ENCODE data around the gene SOBP.

The SOBP gene

GRCh38 chr6:107704347-107705013, 214.6 kb downstream of the SOBP start:
- Histone ChIP-seq H3K18ac (ENCODE audit: low read depth in 1 of 2, low read length in 2 of 2) (no peak overlapping the region), H3K23ac (ENCODE audit: low read length in 2 of 2) (no peak overlapping the region), H3K4me1 (ENCODE audit: control insufficient read depth, insufficient read depth, low read depth, low read length) (no peaks in the 10 kb centered on the region), H2BK5ac (ENCODE audit: low read depth, low read length, poor library complexity, severe bottlenecking) (no peak overlapping the region), H4K91ac (ENCODE audit: low read length) (no peak overlapping the region), H3K4me3 (ENCODE audit: insufficient read depth in 1 of 2, low read depth in 1 of 2, low read length in 2 of 2) (peak overlapping the region in 1 of 2 experiments; percentile 45), H3K27ac (ENCODE audit: low read length, poor library complexity, severe bottlenecking) (no peak overlapping the region), H2AK5ac (ENCODE audit: low read length, severe bottlenecking) (no peak overlapping the region), H3K4me2 (ENCODE audit: low read length, poor library complexity, severe bottlenecking) (no peak overlapping the region), H3K4ac (ENCODE audit: low read depth in 1 of 2, low read length in 2 of 2) (peak overlapping the region in 1 of 2 experiments; percentile 41), H3K27me3 (ENCODE audit: control insufficient read depth in 1 of 2, insufficient read depth in 1 of 2, low read length in 2 of 2) (peaks cover 0 to 13% of the 10 kb centered on the region in 2 experiments), H2BK12ac (ENCODE audit: low read length in 2 of 2) (peak overlapping the region in 1 of 2 experiments; percentile 18), H3K36me3 (ENCODE audit: control insufficient read depth in 1 of 2, insufficient read depth in 2 of 2, low read depth in 1 of 2, low read length in 2 of 2) (no peaks in the 10 kb centered on the region), H3K9me3 (ENCODE audit: control insufficient read depth, low read length) (no peaks in the 10 kb centered on the region), H3K79me1 (replicated peaks; ENCODE audit: low read length, poor library complexity, severe bottlenecking) (no peaks in the 10 kb centered on the region), H2BK15ac (ENCODE audit: low read depth, poor library complexity, severe bottlenecking) (no peak overlapping the region), H4K8ac (ENCODE audit: low read length) (no peak overlapping the region), H3K9ac (ENCODE audit: low read length) (peak overlapping the region; percentile 71), H3K14ac (ENCODE audit: low read length in 2 of 2) (no peak overlapping the region), H2AFZ (ENCODE audit: low read depth, low read length) (no peak overlapping the region), H2BK120ac (ENCODE audit: low read depth, low read length) (no peak overlapping the region)
- WGBS, result 38% methylated on average over 8 of the region's 8 CpGs
- peak; percentile 50 for DNase-seq

GRCh38 chr6:107706516-107707115, 216.7 kb downstream of the SOBP start:
- peaks cover 0 to 13% of the 10 kb centered on the region in 2 experiments for H3K27me3 ChIP-seq (ENCODE audit: control insufficient read depth in 1 of 2, insufficient read depth in 1 of 2, low read length in 2 of 2)
- H3K4me3 ChIP-seq (ENCODE audit: insufficient read depth in 1 of 2, low read depth in 1 of 2, low read length in 2 of 2), result no peak overlapping the region
- H3K18ac ChIP-seq (ENCODE audit: low read depth in 1 of 2, low read length in 2 of 2), result no peak overlapping the region
- H2BK12ac ChIP-seq (ENCODE audit: low read length in 2 of 2), result no peak overlapping the region
- no peak overlapping the region for H3K27ac ChIP-seq (ENCODE audit: low read length, poor library complexity, severe bottlenecking)
- no peak overlapping the region for H2BK15ac ChIP-seq (ENCODE audit: low read depth, poor library complexity, severe bottlenecking)
- no peaks in the 10 kb centered on the region for H3K4me1 ChIP-seq (ENCODE audit: control insufficient read depth, insufficient read depth, low read depth, low read length)
- H3K14ac ChIP-seq (ENCODE audit: low read length in 2 of 2), result no peak overlapping the region
- H3K9ac ChIP-seq (ENCODE audit: low read length), result no peak overlapping the region
- no peaks in the 10 kb centered on the region for H3K79me1 ChIP-seq (replicated peaks; ENCODE audit: low read length, poor library complexity, severe bottlenecking)
- H2AFZ ChIP-seq (ENCODE audit: low read depth, low read length), result no peak overlapping the region
- no peak overlapping the region for H2BK5ac ChIP-seq (ENCODE audit: low read depth, low read length, poor library complexity, severe bottlenecking)
- H3K36me3 ChIP-seq (ENCODE audit: control insufficient read depth in 1 of 2, insufficient read depth in 2 of 2, low read depth in 1 of 2, low read length in 2 of 2), result no peaks in the 10 kb centered on the region
- no peak overlapping the region for H3K4ac ChIP-seq (ENCODE audit: low read depth in 1 of 2, low read length in 2 of 2)
- 83% methylated on average over 13 of the region's 13 CpGs for WGBS
- H3K9me3 ChIP-seq (ENCODE audit: control insufficient read depth, low read length), result no peaks in the 10 kb centered on the region
- no peak overlapping the region for H2AK5ac ChIP-seq (ENCODE audit: low read length, severe bottlenecking)
- H3K4me2 ChIP-seq (ENCODE audit: low read length, poor library complexity, severe bottlenecking), result no peak overlapping the region
- DNase-seq, result no peak
- H4K91ac ChIP-seq (ENCODE audit: low read length), result no peak overlapping the region
- H2BK120ac ChIP-seq (ENCODE audit: low read depth, low read length), result no peak overlapping the region
- H3K23ac ChIP-seq (ENCODE audit: low read length in 2 of 2), result no peak overlapping the region
- no peak overlapping the region for H4K8ac ChIP-seq (ENCODE audit: low read length)

- H2BK5ac ChIP-seq (ENCODE audit: low read depth, low read length, poor library complexity, severe bottlenecking), result no peak overlapping the region
- H3K4me1 ChIP-seq (ENCODE audit: control insufficient read depth, insufficient read depth, low read depth, low read length), result peaks cover 2% of the 10 kb centered on the region
- no peak overlapping the region for H3K23ac ChIP-seq (ENCODE audit: low read length in 2 of 2)
- peaks cover 0 to 13% of the 10 kb centered on the region in 2 experiments for H3K27me3 ChIP-seq (ENCODE audit: control insufficient read depth in 1 of 2, insufficient read depth in 1 of 2, low read length in 2 of 2)
- no peak overlapping the region for H2BK120ac ChIP-seq (ENCODE audit: low read depth, low read length)
- H4K8ac ChIP-seq (ENCODE audit: low read length), result no peak overlapping the region
- no peak overlapping the region for H2AFZ ChIP-seq (ENCODE audit: low read depth, low read length)
- no peaks in the 10 kb centered on the region for H3K79me1 ChIP-seq (replicated peaks; ENCODE audit: low read length, poor library complexity, severe bottlenecking)
- DNase-seq, result no peak
- no peak overlapping the region for H3K4ac ChIP-seq (ENCODE audit: low read depth in 1 of 2, low read length in 2 of 2)
- no peak overlapping the region for H3K9ac ChIP-seq (ENCODE audit: low read length)
- H3K18ac ChIP-seq (ENCODE audit: low read depth in 1 of 2, low read length in 2 of 2), result no peak overlapping the region
- no peak overlapping the region for H2BK12ac ChIP-seq (ENCODE audit: low read length in 2 of 2)
- no peak overlapping the region for H2AK5ac ChIP-seq (ENCODE audit: low read length, severe bottlenecking)
- H4K91ac ChIP-seq (ENCODE audit: low read length), result no peak overlapping the region
- 89% methylated on average over 17 of the region's 18 CpGs for WGBS
- no peaks in the 10 kb centered on the region for H3K9me3 ChIP-seq (ENCODE audit: control insufficient read depth, low read length)
- H2BK15ac ChIP-seq (ENCODE audit: low read depth, poor library complexity, severe bottlenecking), result no peak overlapping the region
- no peak overlapping the region for H3K14ac ChIP-seq (ENCODE audit: low read length in 2 of 2)
- no peaks in the 10 kb centered on the region for H3K36me3 ChIP-seq (ENCODE audit: control insufficient read depth in 1 of 2, insufficient read depth in 2 of 2, low read depth in 1 of 2, low read length in 2 of 2)
- H3K4me2 ChIP-seq (ENCODE audit: low read length, poor library complexity, severe bottlenecking), result no peak overlapping the region
- no peak overlapping the region for H3K27ac ChIP-seq (ENCODE audit: low read length, poor library complexity, severe bottlenecking)
- no peak overlapping the region for H3K4me3 ChIP-seq (ENCODE audit: insufficient read depth in 1 of 2, low read depth in 1 of 2, low read length in 2 of 2)
Measured at GRCh38 chr6:107707346-107708275, 217.7 kb downstream of the SOBP start.

- Histone ChIP-seq H3K36me3 (ENCODE audit: control insufficient read depth in 1 of 2, insufficient read depth in 2 of 2, low read depth in 1 of 2, low read length in 2 of 2) (no peaks in the 10 kb centered on the region), H3K23ac (ENCODE audit: low read length in 2 of 2) (no peak overlapping the region), H4K91ac (ENCODE audit: low read length) (no peak overlapping the region), H3K27me3 (ENCODE audit: control insufficient read depth in 1 of 2, insufficient read depth in 1 of 2, low read length in 2 of 2) (peaks cover 0 to 13% of the 10 kb centered on the region in 2 experiments), H3K79me1 (replicated peaks; ENCODE audit: low read length, poor library complexity, severe bottlenecking) (no peaks in the 10 kb centered on the region), H3K9me3 (ENCODE audit: control insufficient read depth, low read length) (no peaks in the 10 kb centered on the region), H4K8ac (ENCODE audit: low read length) (no peak overlapping the region), H3K4ac (ENCODE audit: low read depth in 1 of 2, low read length in 2 of 2) (no peak overlapping the region), H2BK120ac (ENCODE audit: low read depth, low read length) (no peak overlapping the region), H2AFZ (ENCODE audit: low read depth, low read length) (no peak overlapping the region), H2BK12ac (ENCODE audit: low read length in 2 of 2) (no peak overlapping the region), H3K4me3 (ENCODE audit: insufficient read depth in 1 of 2, low read depth in 1 of 2, low read length in 2 of 2) (no peak overlapping the region), H3K18ac (ENCODE audit: low read depth in 1 of 2, low read length in 2 of 2) (no peak overlapping the region), H2BK15ac (ENCODE audit: low read depth, poor library complexity, severe bottlenecking) (no peak overlapping the region), H2BK5ac (ENCODE audit: low read depth, low read length, poor library complexity, severe bottlenecking) (no peak overlapping the region), H3K4me2 (ENCODE audit: low read length, poor library complexity, severe bottlenecking) (no peak overlapping the region), H2AK5ac (ENCODE audit: low read length, severe bottlenecking) (no peak overlapping the region), H3K27ac (ENCODE audit: low read length, poor library complexity, severe bottlenecking) (no peak overlapping the region), H3K4me1 (ENCODE audit: control insufficient read depth, insufficient read depth, low read depth, low read length) (peaks cover 8% of the 10 kb centered on the region), H3K9ac (ENCODE audit: low read length) (no peak overlapping the region), H3K14ac (ENCODE audit: low read length in 2 of 2) (no peak overlapping the region)
- no peak for DNase-seq
- WGBS, result 91% methylated on average over 6 of the region's 6 CpGs
Measured at GRCh38 chr6:107708435-107708834, 218.5 kb downstream of the SOBP start.
